ENCODE measurements around the gene RAB9B. TPM values are rescaled to one million over a fixed set of nuclear protein-coding genes. Genes with fewer than 3 reads are reported as not detected.

Gene RAB9B
- total RNA-seq (10 to 100 TPM in 1 of 4 donors, 1 to 10 TPM in 3; 1.9 to 15.2 (median 5.3) TPM), polyA plus RNA-seq (1 to 10 TPM in 2 of 3 donors, under 1 TPM in 1; 0.47 to 4.2 (median 1.7) TPM)
- long read RNA-seq, donor 1, partial matches to known transcripts, result 0 of 5 reads
- long read RNA-seq, donor 1, other reads (novel, unspliced or antisense), result 1 of 5 reads
- long read RNA-seq, donor 2, partial matches to known transcripts, result 1 of 4 reads
- long read RNA-seq, donor 2, other reads (novel, unspliced or antisense), result 1 of 4 reads

GRCh38 chrX:103831803-103832544 lies at the start of gene RAB9B:
TSS of gene RAB9B (minus strand) at chrX:103832257. CDS start at chrX:103825784, 6,473 bp downstream.
- peak within 1 kb of the TSS; percentile 72 for H3K4me3 ChIP-seq
- intact Hi-C loops (cut with DNase I), result no loop called here
- peak within 1 kb of the TSS; percentile 79 for H3K27ac ChIP-seq
- DNase-seq (peak; percentile 63 to 85), ATAC-seq (peak; percentile 85 to 98 (median 93))
- no peaks in the 10 kb centered on the region for H3K4me1 ChIP-seq
- TF ChIP-seq CTCF (IDR thresholded peaks at IDR 0.05), result no peak
- no peaks in the 10 kb centered on the region for H3K9me3 ChIP-seq
- 1 to 15% (median 2%) methylated on average over 20 to 54 of the region's 54 CpGs for WGBS, 3 donors
- peaks cover 0 to 20% (median 0%) of the 10 kb centered on the region in 3 donors for H3K27me3 ChIP-seq (ENCODE audit: insufficient read depth in 3 of 3, low read length in 2 of 3)
- no peaks in the 10 kb centered on the region for H3K36me3 ChIP-seq (ENCODE audit: insufficient read depth in 1 of 2, low read depth in 1 of 2)

GRCh38 chrX:103879339-103879738 lies 47.3 kb upstream of the RAB9B start:
- 50 to 85% (median 63%) methylated on average over 2 of the region's 2 CpGs for WGBS, 3 donors
- Histone ChIP-seq H3K27me3 (ENCODE audit: insufficient read depth in 3 of 3, low read length in 2 of 3) (no peaks in the 10 kb centered on the region), H3K4me1 (no peaks in the 10 kb centered on the region), H3K27ac (no peak overlapping the region), H3K9me3 (no peaks in the 10 kb centered on the region), H3K36me3 (ENCODE audit: insufficient read depth in 1 of 2, low read depth in 1 of 2) (no peaks in the 10 kb centered on the region), H3K4me3 (no peak overlapping the region)
- no peak for ATAC-seq
- no peak for TF ChIP-seq CTCF (IDR thresholded peaks at IDR 0.05)
- no peak for DNase-seq
- intact Hi-C loops (cut with DNase I), result no loop called here

GRCh38 chrX:103878466-103879122 lies 46.5 kb upstream of the RAB9B start:
- H3K4me1 ChIP-seq, result no peaks in the 10 kb centered on the region
- no peaks in the 10 kb centered on the region for H3K36me3 ChIP-seq (ENCODE audit: insufficient read depth in 1 of 2, low read depth in 1 of 2)
- no peaks in the 10 kb centered on the region for H3K27me3 ChIP-seq (ENCODE audit: insufficient read depth in 3 of 3, low read length in 2 of 3)
- no peak overlapping the region for H3K4me3 ChIP-seq
- no peak for TF ChIP-seq CTCF (IDR thresholded peaks at IDR 0.05)
- no peak overlapping the region for H3K27ac ChIP-seq
- H3K9me3 ChIP-seq, result no peaks in the 10 kb centered on the region
- intact Hi-C loops (cut with DNase I), result no loop called here
- ATAC-seq, result peak in 1 of 4 donors; percentile 32
- DNase-seq, result no peak
- WGBS, 3 donors, result 51 to 73% (median 64%) methylated on average over 8 of the region's 8 CpGs

- DNase-seq (no peak), ATAC-seq (no peak)
- Histone ChIP-seq H3K27me3 (ENCODE audit: insufficient read depth in 3 of 3, low read length in 2 of 3) (no peaks in the 10 kb centered on the region), H3K9me3 (no peaks in the 10 kb centered on the region), H3K36me3 (ENCODE audit: insufficient read depth in 1 of 2, low read depth in 1 of 2) (no peaks in the 10 kb centered on the region), H3K4me3 (no peak overlapping the region), H3K27ac (no peak overlapping the region), H3K4me1 (no peaks in the 10 kb centered on the region)
- intact Hi-C loops (cut with DNase I), result no loop called here
- TF ChIP-seq CTCF (IDR thresholded peaks at IDR 0.05), result no peak
- 75 to 90% (median 86%) methylated on average over 3 of the region's 3 CpGs for WGBS, 3 donors
These were observed 45.5 kb upstream of the RAB9B start for GRCh38 chrX:103877571-103877970.

All from psoas muscle (tissue), 8 donors.